Endometrial microvascular endothelial cells (primary cell): ENCODE data around the gene SLC9B2. TPM values are rescaled to one million over a fixed set of nuclear protein-coding genes. Genes with fewer than 3 reads are reported as not detected.

Experiments
- in situ Hi-C: cut with HindIII; loops from 2 replicates; pipeline ENCODE4 v1.10.0; 2017; ENCODE audit warnings: low sequenced_read_pairs, low pct_unique_long_range_greater_than_20kb; ENCODE audit errors: inconsistent ontology term
- total RNA-seq: library from RNA; depleted of rRNA; stranded (reverse); fragments of >200 nt; gene quantifications from one replicate; pipeline ENCODE4 v1.2.3, GENCODE V29; 2015; ENCODE audit errors: inconsistent ontology term

The SLC9B2 gene
- total RNA-seq, 1 donor from 2014 or later = 21.4 TPM

GRCh38 chr4:103085555-103086196 lies 9.1 kb upstream of the SLC9B2 start:
- in situ Hi-C loops = no loop called here

- in situ Hi-C loops = no loop called here
Measured at GRCh38 chr4:103079621-103080020, 3.1 kb upstream of the SLC9B2 start.

GRCh38 chr4:103075894-103076746 lies 441 bp downstream of the SLC9B2 start:
- in situ Hi-C loops = no loop called here

- in situ Hi-C loops = no loop called here
Measured at GRCh38 chr4:103075435-103075893, 1.1 kb downstream of the SLC9B2 start.

- in situ Hi-C loops = no loop called here
Measured at GRCh38 chr4:103074744-103075434, 1.7 kb downstream of the SLC9B2 start.

GRCh38 chr4:103073792-103074438 lies 2.6 kb downstream of the SLC9B2 start:
- in situ Hi-C loops = no loop called here

GRCh38 chr4:103067841-103068547 lies 8.6 kb downstream of the SLC9B2 start:
- in situ Hi-C loops = no loop called here

GRCh38 chr4:103060453-103061148 lies 16.0 kb downstream of the SLC9B2 start:
- in situ Hi-C loops = no loop called here

GRCh38 chr4:103054030-103054429 lies 22.5 kb downstream of the SLC9B2 start:
- in situ Hi-C loops = no loop called here

- in situ Hi-C loops = no loop called here
Measured at GRCh38 chr4:103052779-103053178, 23.8 kb downstream of the SLC9B2 start.

GRCh38 chr4:103052145-103052544 lies 24.4 kb downstream of the SLC9B2 start:
- in situ Hi-C loops = no loop called here

- in situ Hi-C loops = no loop called here
Measured at GRCh38 chr4:103050736-103051436, 25.7 kb downstream of the SLC9B2 start.

- in situ Hi-C loops = no loop called here
Measured at GRCh38 chr4:103046416-103047290, 29.9 kb downstream of the SLC9B2 start.

GRCh38 chr4:103044183-103044582 lies 32.4 kb downstream of the SLC9B2 start:
- in situ Hi-C loops = no loop called here

GRCh38 chr4:103036169-103036568 lies 40.4 kb downstream of the SLC9B2 start:
- in situ Hi-C loops = no loop called here

- in situ Hi-C loops = no loop called here
Measured at GRCh38 chr4:103032574-103032973, 44.0 kb downstream of the SLC9B2 start.

GRCh38 chr4:103030791-103031190 lies 45.8 kb downstream of the SLC9B2 start:
- in situ Hi-C loops = no loop called here
